HG03457 (cell line): ENCODE results near the gene GDF3.
"Not testable (repeated sequence)": the region's sequence is repeated elsewhere in the genome, so short reads cannot be mapped to it uniquely, and the experiment has no call there.

Experiments
- ATAC-seq: cut with Tn5 transposase; IDR thresholded peaks from one replicate; pipeline ENCODE4 v1.9.1; 2021; ENCODE audit warnings: moderate number of reproducible peaks; ENCODE audit not compliant: unreplicated experiment

Gene GDF3

GRCh38 chr12:7695566-7696197, at the start of gene GDF3:
Gene GDF3 (minus strand): TSS chr12:7695775. CDS start chr12:7695728, 47 bp downstream.
- no peak for ATAC-seq

GRCh38 chr12:7732993-7733392, 37.4 kb upstream of the GDF3 start:
- no peak for ATAC-seq

DNA sequence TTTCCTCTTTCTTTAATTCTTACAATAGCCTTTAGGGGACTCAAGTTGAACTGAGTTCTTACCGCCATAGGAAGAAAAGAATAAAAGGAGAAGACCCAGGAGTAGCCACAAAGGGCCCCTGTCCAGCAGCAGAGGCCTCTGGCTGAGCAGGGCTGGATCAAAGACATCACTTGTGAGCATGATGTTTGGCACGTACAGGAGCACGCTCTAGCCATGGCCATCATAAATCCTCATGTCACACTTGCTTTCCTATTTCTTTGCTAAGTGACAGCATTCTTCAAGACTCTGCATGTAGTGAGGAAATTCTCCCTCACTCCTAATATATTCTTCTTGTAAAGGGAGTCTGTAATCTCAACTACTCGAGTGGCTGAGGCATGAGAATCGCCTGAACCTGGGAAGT, 35.9 kb upstream of the GDF3 start:
- ATAC-seq: no peak

DNA sequence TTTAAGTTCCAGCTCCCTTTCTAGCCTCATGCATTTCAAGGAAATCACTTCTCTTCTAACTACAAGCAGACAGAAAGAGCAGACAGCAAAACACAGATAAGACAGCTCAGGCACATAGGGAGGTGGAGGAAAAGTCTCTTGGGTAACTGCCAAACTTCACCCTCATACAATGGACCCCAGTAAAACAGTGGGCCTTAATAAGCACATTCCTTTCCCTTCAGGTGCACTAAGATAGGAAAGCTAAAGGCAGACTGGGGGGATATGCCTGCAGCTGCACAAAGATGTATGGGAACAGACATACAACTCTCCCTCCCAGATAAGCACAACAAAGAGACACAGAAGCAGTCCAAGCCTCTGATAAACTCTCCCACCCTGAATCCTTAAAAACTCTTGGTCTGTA, 35.4 kb upstream of the GDF3 start:
- not testable (repeated sequence) for ATAC-seq

DNA sequence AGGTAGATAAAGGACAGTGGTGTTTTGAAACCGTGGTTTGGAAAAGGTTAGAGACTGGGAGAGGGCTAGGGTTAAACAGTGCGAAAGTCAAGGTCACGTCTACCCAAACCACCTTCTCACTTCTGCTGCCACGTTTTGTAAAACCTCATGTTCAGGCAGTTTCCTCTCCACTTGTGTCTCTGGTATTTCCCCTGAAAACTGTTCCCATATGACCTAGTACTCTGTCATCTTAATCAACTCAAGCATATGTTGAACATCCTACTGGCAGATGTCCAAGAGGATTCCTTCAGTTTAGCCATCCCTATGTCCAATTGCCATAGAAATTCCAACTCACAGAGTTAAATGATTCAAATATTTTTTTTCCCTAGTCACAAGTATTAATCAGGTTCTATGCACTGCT, 34.2 kb upstream of the GDF3 start:
- no peak for ATAC-seq

GRCh38 chr12:7723926-7724325, 28.4 kb upstream of the GDF3 start:
- ATAC-seq: no peak

GRCh38 chr12:7719946-7720730, 24.6 kb upstream of the GDF3 start:
- ATAC-seq: no peak

- no peak for ATAC-seq
Observed at GRCh38 chr12:7716381-7716780, 20.8 kb upstream of the GDF3 start.

DNA sequence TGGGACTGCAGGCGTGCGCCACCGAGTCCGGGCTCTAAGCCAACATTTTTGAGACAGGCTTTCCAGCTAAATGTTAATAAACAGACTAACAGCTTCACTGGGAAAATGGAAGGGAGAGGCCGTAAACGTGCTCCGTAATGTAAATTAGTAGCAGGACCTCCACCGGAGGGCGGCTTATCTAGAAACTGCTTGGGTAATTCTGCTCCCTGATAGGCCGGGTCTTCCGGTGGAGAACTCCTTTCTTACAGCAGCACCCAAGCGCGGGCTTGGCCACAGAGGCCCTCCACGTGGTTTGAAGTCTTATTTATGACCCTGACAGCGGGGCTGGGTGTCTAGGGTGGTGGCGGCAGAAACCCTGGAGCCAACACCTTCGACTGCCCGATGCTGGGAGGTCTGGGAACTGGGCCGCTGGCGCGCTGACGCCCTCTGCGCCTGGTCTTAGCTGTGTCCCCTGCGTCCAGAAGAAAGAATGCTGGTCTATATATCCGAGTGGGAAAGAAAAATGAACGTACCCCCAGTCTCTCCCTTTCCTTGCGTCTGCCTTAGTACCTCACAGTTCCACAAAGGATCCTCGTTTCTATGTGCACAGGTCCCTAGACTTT, 17.4 kb upstream of the GDF3 start:
- ATAC-seq: no peak

GRCh38 chr12:7711133-7711532, 15.6 kb upstream of the GDF3 start, which contains the start of gene DPPA3:
Gene DPPA3 (plus strand): TSS chr12:7711433. CDS start chr12:7711571, 138 bp downstream.
- no peak for ATAC-seq

DNA sequence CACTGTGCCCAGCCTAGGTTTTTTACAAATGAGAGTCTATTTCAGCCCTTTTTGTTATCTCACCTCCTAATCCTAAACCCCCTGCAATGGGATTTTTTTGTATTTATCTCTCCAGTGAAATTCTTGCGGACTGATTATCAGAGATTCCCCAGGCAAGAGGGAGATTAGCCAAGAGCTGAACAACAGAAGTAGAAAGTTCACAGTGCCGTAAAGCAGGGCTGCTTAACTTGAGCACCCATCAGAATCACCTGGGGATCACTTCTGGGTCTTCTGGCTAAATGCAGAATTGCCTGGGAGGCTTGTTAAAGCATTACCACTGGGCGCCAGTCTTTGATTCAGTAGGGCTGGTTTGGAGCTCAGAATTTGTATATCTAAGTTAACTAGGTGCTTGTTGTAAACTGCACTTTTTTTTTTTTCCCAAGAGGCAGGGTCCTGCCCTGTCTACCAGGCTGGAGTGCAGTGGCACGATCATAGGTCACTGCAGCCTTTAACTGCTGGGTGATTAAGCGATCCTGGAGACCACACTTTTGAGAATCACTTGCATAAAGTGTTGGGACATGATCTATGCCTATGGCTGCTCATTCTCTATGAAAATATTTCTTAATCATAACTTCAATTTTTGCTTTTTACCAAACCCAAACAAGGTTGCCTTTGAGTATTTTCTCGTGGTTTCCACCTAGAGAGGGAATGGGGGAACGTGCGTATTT, 14.5 kb upstream of the GDF3 start:
- no peak for ATAC-seq

DNA sequence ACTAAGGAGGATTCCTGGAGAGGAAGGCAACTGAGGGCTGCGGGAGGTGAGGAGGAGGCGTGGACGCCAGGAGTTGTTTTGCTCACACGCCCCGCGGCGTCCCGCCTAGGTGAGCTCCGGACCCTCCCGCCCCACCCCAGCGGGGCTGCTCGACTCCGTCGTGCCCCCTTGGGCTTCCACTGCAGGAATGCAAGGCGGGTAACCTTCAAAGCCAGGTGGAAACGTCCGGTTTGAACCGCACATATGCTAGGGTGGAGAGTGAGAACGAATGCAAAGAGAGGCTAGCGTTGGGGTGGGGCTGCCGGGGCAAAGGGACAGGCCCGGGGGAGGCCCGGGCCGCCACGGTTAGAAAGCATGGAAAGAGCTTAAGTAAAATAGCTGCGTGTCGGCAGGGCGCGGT, 10.3 kb upstream of the GDF3 start:
- no peak for ATAC-seq

GRCh38 chr12:7695237-7695560, 376 bp downstream of the GDF3 start:
- ATAC-seq: no peak

DNA sequence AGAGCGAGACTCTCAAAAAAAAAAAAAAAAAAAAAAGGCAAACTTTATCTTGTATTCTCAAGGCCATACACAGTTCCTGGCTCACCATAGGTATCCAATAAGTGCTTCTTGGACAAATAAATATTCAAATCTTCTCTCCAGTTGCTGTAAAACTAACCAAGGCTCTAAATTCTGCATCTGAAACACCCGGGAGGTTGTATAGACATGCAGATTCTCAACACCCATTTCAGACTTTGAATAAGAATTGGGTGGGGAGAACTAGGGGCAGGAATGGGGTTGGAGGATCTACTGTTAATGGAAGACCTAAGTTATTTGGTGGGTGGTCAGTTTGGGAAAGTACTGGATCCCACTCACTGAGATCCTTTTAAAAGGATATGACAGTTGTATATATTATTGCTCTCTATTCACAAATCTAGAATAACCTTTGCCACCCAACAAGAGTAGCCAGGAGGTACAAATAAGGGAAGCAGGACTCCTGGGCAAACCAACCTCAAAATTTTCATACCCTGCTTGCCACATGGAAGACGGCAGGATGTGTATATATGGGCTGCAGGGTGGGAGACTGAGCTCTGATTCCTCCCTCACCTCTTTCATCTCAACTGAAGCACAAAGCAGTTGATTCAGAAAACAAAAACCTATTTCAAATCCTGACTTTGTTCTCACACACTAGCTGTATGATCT, 879 bp downstream of the GDF3 start:
- ATAC-seq: no peak

DNA sequence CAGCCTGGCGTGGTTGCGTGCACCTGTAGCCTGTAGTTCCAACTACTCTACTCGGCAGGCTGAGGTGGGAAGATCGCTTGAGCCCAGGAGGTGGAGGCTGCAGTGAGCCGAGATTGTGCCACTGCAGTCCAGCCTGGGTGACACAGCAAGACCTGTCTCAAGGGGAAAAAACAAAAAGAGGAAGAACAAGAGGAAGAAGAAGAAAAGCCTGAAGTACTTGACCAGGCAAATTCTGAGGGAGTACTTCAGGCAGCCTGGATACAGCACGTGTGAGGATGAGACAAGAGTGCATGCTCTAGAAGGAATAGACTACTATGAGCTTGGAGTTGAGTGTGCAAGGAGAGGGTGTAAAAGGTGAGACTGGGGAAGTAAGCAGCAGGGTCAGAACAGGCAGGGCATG, 1.8 kb downstream of the GDF3 start:
- ATAC-seq: no peak

- ATAC-seq: no peak
Observed at GRCh38 chr12:7681535-7681934, 14.0 kb downstream of the GDF3 start.

DNA sequence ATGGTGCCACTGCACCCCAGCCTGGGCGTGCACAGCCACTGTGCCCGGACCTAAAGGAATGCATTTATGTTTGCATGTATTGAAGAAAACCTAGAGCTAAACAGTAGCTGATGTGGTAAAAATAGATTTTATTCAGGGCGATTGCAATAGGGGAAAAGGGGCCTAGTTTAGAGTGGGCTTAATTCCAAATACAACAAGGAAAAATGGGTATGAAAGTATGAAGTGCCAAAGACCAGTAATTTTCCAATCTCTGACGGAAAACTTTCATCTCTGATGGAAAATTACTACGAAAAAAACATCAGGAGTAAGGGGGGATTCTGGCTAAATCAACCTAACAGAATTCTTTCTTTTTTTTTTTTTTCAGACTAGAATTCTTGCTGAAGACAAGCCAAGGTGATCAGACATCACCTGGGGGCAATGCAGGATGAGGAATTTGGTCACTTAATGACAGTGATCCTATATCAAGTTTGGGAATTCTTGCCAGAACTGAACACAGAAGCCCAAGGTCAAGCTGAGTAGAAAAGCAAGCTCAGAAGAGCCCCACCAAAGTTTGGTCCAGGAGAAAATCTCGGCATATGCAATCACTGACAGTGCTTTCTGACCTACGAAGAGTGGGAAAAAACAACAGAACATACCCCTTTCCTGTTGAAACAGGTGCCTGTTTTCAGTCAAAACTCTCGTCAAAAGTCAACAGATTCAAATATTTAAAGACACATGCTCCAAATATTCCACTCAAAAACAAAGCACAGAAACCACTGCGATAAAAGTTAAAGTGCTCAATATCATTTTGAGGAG, 16.1 kb downstream of the GDF3 start:
- ATAC-seq: no peak

DNA sequence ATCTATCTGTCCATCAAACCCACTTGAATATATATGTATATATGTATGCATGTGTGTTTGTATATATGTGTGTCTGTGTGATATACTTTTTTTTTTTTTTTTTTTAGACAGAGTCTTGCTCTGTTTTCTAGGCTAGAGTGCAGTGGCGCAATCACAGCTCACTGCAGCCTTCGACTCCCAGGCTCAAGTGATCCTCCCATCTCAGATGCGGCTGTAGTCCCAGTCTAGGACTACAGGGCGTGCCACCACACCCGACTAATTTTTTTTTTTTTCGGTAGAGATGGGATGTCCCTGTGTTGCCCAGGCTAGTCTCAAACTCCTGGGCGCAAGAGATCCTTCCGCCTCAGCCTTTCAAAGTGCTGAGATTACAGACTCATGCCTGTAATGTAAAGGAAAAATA, 16.8 kb downstream of the GDF3 start:
- no peak for ATAC-seq

- not testable (repeated sequence) for ATAC-seq
Observed at GRCh38 chr12:7677432-7677888, 18.1 kb downstream of the GDF3 start.

- ATAC-seq: not testable (repeated sequence)
Observed at GRCh38 chr12:7675455-7675854, 20.1 kb downstream of the GDF3 start.
